Muscle layer of colon (tissue), 2 donors: ENCODE data around the gene CNTN5.
"Not testable (repeated sequence)": the region's sequence is repeated elsewhere in the genome, so short reads cannot be mapped to it uniquely, and the experiment has no call there.

ENCODE experiments used
- H3K27ac ChIP-seq: one replicate; pipeline ENCODE4 v1.7.0; 2013; ENCODE audit warnings: low read depth, mild to moderate bottlenecking, low read length, moderate library complexity
- H3K27me3 ChIP-seq, 2 donors: one replicate each; pipeline ENCODE4 v1.7.0; 2013; ENCODE audit warnings: low read length in 2 of 2, mild to moderate bottlenecking in 2 of 2; ENCODE audit not compliant: insufficient read depth in 2 of 2, control insufficient read depth in 1 of 2
- H3K36me3 ChIP-seq: one replicate; pipeline ENCODE4 v1.7.0; 2013; ENCODE audit warnings: mild to moderate bottlenecking, low read length; ENCODE audit not compliant: insufficient read depth
- H3K4me1 ChIP-seq: one replicate; pipeline ENCODE4 v1.7.0; 2013; ENCODE audit warnings: mild to moderate bottlenecking, low read length; ENCODE audit not compliant: insufficient read depth
- H3K4me3 ChIP-seq, 2 donors: one replicate each; pipeline ENCODE4 v1.7.0; 2013; ENCODE audit warnings: low read length in 2 of 2, low read depth in 1 of 2, mild to moderate bottlenecking in 1 of 2, moderate library complexity in 1 of 2
- H3K9ac ChIP-seq: one replicate; pipeline ENCODE4 v1.7.0; 2013; ENCODE audit warnings: low read length
- H3K9me3 ChIP-seq: one replicate; pipeline ENCODE4 v1.7.0; 2013; ENCODE audit warnings: mild to moderate bottlenecking, low read length
- donor health status: abdominal sarcoma.
- donor health status: Adenocarcinoma of cecum.

Gene CNTN5

DNA sequence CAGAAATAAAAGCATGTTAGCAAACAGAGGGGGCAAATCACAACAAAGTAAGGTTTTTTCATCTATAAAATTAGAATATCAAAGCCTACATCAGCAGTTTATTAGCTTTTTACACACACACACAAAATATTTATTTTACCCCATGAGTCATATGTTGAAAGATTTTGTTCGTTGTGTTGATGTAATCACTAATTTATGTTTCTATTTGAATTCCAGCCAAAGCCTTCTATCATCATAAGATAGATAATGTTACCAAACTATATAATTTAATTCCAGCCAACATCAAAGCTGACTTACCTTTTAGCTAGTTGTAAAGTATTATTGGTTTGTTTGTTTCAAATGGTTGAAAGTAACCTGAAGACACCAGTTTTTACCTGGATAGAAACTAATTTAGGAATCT is 1208.3 kb downstream of the CNTN5 start:
- Histone ChIP-seq H3K27me3 (no peaks in the 10 kb centered on the region), H3K4me3 (no peak overlapping the region), H3K4me1 (no peaks in the 10 kb centered on the region)

DNA sequence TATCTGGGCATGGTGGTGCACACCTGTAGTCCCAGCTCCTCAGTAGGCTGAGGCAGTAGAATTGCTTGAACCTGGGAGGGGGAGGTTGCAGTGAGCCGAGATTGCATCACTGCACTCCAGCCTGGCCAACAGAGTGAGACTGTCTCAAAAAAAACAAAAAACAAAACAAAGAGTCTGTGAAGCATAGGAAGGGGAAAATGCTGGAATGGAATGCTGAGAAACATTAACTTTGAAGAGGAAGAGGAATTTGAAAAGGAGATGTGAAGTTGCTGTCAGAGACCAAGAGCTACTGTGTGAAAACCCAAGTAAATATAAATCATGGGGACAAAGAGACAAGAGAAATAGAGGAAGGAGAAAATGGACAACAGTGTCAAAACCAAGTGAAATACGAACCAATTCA is 1211.3 kb downstream of the CNTN5 start:
- no peaks in the 10 kb centered on the region for H3K36me3 ChIP-seq
- no peak overlapping the region for H3K4me3 ChIP-seq
- H3K27me3 ChIP-seq, result no peaks in the 10 kb centered on the region
- H3K4me1 ChIP-seq, result no peaks in the 10 kb centered on the region
- H3K9me3 ChIP-seq, result no peaks in the 10 kb centered on the region
- H3K9ac ChIP-seq, result no peak overlapping the region
- H3K27ac ChIP-seq, result no peak overlapping the region

More for the DNA sequence above, 1208.3 kb downstream of the CNTN5 start:
- Histone ChIP-seq H3K36me3 (no peaks in the 10 kb centered on the region), H3K27ac (no peak overlapping the region), H3K9me3 (no peaks in the 10 kb centered on the region), H3K9ac (no peak overlapping the region)

- Histone ChIP-seq H3K27me3 (no peaks in the 10 kb centered on the region), H3K9ac (no peak overlapping the region), H3K36me3 (no peaks in the 10 kb centered on the region), H3K4me3 (no peak overlapping the region), H3K27ac (no peak overlapping the region), H3K4me1 (no peaks in the 10 kb centered on the region), H3K9me3 (no peaks in the 10 kb centered on the region)
Measured at GRCh38 chr11:100235085-100235484, 1214.3 kb downstream of the CNTN5 start.

- no peak overlapping the region for H3K4me3 ChIP-seq
- no peaks in the 10 kb centered on the region for H3K4me1 ChIP-seq
- no peak overlapping the region for H3K27ac ChIP-seq
- H3K9me3 ChIP-seq, result no peaks in the 10 kb centered on the region
- no peaks in the 10 kb centered on the region for H3K36me3 ChIP-seq
- H3K9ac ChIP-seq, result no peak overlapping the region
- H3K27me3 ChIP-seq, result no peaks in the 10 kb centered on the region
Measured at GRCh38 chr11:100240025-100240539, 1219.3 kb downstream of the CNTN5 start.

GRCh38 chr11:100247704-100248103 is 1227.0 kb downstream of the CNTN5 start:
- no peaks in the 10 kb centered on the region for H3K36me3 ChIP-seq
- H3K4me1 ChIP-seq, result no peaks in the 10 kb centered on the region
- H3K27me3 ChIP-seq, result no peaks in the 10 kb centered on the region
- H3K27ac ChIP-seq, result no peak overlapping the region
- no peaks in the 10 kb centered on the region for H3K9me3 ChIP-seq
- H3K4me3 ChIP-seq, result no peak overlapping the region
- no peak overlapping the region for H3K9ac ChIP-seq

DNA sequence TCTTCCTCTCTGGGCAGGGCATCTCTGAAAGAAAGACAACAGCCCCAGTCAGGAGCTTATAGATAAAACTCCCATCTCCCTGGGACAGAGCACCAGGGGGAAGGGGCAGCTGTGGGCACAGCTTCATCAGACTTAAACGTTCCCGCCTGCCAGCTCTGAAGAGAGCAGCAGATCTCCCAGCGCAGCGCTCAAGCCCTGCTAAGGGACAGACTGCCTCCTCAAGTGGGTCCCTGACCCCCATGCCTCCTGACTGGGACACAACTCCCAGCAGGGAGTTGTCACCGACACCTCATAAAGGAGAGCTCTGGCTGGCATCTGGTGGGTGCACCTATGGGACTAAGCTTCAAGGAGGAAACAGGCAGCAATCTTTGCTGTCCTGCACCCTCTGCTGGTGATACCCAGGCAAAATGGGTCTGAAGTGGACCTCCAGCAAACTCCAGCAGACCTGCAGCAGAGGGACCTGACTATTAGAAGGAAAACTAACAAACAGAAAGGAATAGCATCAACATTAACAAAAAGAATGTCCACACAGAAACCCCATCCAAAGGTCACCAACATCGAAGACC is 1236.6 kb downstream of the CNTN5 start:
- not testable (repeated sequence) for H3K9ac ChIP-seq, H3K4me1 ChIP-seq, H3K36me3 ChIP-seq, H3K27ac ChIP-seq, H3K4me3 ChIP-seq, H3K9me3 ChIP-seq, H3K27me3 ChIP-seq

GRCh38 chr11:100269516-100269915 is 1248.8 kb downstream of the CNTN5 start:
- Histone ChIP-seq H3K4me1 (no peaks in the 10 kb centered on the region), H3K4me3 (no peak overlapping the region), H3K9me3 (no peaks in the 10 kb centered on the region), H3K9ac (no peak overlapping the region), H3K36me3 (no peaks in the 10 kb centered on the region), H3K27ac (no peak overlapping the region), H3K27me3 (no peaks in the 10 kb centered on the region)

DNA sequence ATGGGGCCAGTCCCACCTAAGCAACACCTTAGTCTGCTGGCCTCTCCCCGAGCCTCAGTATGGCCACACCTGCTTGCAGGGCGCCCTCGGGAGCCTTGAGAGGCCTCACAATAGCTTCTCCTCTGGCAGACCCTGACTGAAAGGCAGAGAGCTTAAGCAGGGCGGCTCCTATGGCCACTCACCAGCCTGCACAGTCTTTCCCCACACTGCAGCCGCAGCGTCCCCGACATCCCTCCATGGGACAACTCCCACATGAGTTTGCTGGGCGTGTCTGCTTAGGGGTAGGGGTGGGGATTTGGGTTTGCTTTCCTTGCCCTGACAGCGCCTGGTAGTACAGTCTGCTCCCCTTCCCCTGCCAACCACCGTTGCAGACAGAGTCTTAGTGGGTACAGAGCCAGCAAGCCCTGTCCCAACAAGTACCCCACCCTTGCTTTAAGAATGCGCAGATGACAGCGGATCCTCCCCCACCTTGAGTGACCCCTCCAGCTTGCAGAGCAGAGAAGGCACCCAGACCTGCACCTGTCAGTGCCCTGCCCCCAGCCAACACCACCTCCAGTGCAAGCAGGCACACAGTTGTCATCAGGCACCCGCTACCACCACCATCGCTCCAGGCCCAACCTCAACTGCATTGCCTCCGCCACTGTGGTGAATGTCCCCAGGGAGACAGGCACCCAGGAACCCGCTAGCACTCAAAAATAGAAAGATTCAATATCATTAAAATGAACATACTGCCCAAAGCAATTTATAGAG is 1252.5 kb downstream of the CNTN5 start:
- no peaks in the 10 kb centered on the region for H3K27me3 ChIP-seq
- H3K9me3 ChIP-seq, result no peaks in the 10 kb centered on the region
- no peak overlapping the region for H3K27ac ChIP-seq
- no peaks in the 10 kb centered on the region for H3K36me3 ChIP-seq
- no peak overlapping the region for H3K4me3 ChIP-seq
- H3K4me1 ChIP-seq, result no peaks in the 10 kb centered on the region
- no peak overlapping the region for H3K9ac ChIP-seq

DNA sequence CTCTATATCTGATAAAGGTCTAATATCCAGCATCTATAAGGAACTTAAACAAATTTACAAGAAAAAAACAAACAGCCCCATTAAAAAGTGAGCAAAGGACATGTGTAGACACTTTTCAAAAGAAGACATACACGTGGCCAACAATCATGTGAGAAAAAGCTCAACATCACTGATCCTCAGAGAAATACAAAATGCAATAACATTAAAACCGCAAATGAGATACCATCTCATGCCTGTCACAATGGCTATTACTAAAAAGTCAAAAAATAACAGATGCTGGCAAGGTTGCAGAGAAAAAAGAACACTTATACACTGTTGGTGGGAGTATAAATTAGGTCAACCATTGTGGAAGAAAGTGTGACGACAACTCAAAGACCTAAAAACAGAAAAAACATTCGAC is 1253.7 kb downstream of the CNTN5 start:
- not testable (repeated sequence) for H3K9me3 ChIP-seq, H3K36me3 ChIP-seq, H3K4me3 ChIP-seq, H3K27me3 ChIP-seq, H3K9ac ChIP-seq, H3K4me1 ChIP-seq, H3K27ac ChIP-seq

GRCh38 chr11:100294748-100295147 is 1274.0 kb downstream of the CNTN5 start:
- H3K36me3 ChIP-seq, result no peaks in the 10 kb centered on the region
- H3K27ac ChIP-seq, result no peak overlapping the region
- no peak overlapping the region for H3K9ac ChIP-seq
- H3K4me1 ChIP-seq, result peaks cover 5% of the 10 kb centered on the region
- no peaks in the 10 kb centered on the region for H3K9me3 ChIP-seq
- no peaks in the 10 kb centered on the region for H3K27me3 ChIP-seq
- no peak overlapping the region for H3K4me3 ChIP-seq

DNA sequence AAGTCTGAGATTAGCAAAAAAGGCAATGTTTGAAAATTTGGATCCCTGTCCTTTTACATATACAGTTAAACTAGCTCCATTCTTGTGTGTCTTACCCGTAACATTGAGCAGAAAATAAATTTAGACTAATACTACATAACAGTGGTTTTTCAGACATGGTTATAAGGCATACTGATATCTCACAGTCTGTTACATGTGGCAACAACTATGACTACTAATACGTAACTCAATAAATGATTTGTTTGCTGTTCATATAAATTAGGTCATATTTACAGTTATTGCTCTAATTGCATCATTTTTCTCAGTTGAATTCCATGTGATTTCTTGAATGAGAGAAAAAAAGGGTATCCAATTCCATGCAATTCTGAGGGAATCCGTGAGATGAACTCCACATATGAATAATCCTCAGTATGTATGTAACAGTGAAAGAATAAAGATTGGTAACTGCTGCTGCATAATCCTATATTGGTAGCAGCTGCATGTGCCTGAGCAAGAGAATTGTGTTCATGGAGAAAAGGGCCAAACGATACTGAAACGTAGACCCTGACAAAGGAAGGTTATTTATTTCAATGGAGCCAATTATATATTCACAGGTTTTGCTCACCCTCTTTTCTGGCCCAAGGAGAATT is 1275.4 kb downstream of the CNTN5 start:
- Histone ChIP-seq H3K9ac (no peak overlapping the region), H3K4me3 (no peak overlapping the region), H3K36me3 (no peaks in the 10 kb centered on the region), H3K27me3 (no peaks in the 10 kb centered on the region), H3K4me1 (peaks cover 5% of the 10 kb centered on the region), H3K9me3 (no peaks in the 10 kb centered on the region), H3K27ac (no peak overlapping the region)
